Endodermal cell (in vitro differentiated cells): ENCODE data around the gene TNS3. TPM values are rescaled to one million over a fixed set of nuclear protein-coding genes. Genes with fewer than 3 reads are reported as not detected.

ENCODE experiments used
- DNase-seq: peaks from one replicate; pipeline ENCODE4 v3.0.0-alpha.2; 2017
- H3K27ac ChIP-seq: 2 replicates; pipeline ENCODE4 v1.5.1; 2013; ENCODE audit warnings: mild to moderate bottlenecking, low read depth, low read length, moderate library complexity
- H3K27me3 ChIP-seq: 2 replicates; pipeline ENCODE4 v1.6.1; 2013; ENCODE audit warnings: mild to moderate bottlenecking, low read length, moderate library complexity; ENCODE audit not compliant: insufficient read depth, control insufficient read depth, poor library complexity, severe bottlenecking
- H3K36me3 ChIP-seq: 2 replicates; pipeline ENCODE4 v1.7.0; 2013; ENCODE audit warnings: mild to moderate bottlenecking, low read length, moderate library complexity; ENCODE audit not compliant: control insufficient read depth, insufficient read depth
- H3K4me1 ChIP-seq: one replicate; pipeline ENCODE4 v1.7.0; 2013; ENCODE audit warnings: low read length; ENCODE audit not compliant: control insufficient read depth, insufficient read depth
- H3K4me3 ChIP-seq: 2 replicates; pipeline ENCODE4 v1.5.1; 2013; ENCODE audit warnings: mild to moderate bottlenecking, low read length, moderate library complexity
- H3K9ac ChIP-seq: 2 replicates; pipeline ENCODE4 v1.6.1; 2013; ENCODE audit warnings: mild to moderate bottlenecking, low read length, moderate library complexity; ENCODE audit not compliant: poor library complexity, severe bottlenecking; ENCODE audit errors: extremely low read depth
- H3K9me3 ChIP-seq: 2 replicates; pipeline ENCODE4 v1.6.1; 2013; ENCODE audit warnings: mild to moderate bottlenecking, low read length, moderate library complexity; ENCODE audit not compliant: control insufficient read depth
- H3K27ac Mint-ChIP-seq: 2 replicates; pipeline ENCODE4 v1.8.0; 2020; ENCODE audit warnings: mixed read lengths
- H3K27me3 Mint-ChIP-seq: 2 replicates; pipeline ENCODE4 v1.8.0; 2021; ENCODE audit warnings: mild to moderate bottlenecking, mixed read lengths; ENCODE audit not compliant: insufficient read depth
- H3K36me3 Mint-ChIP-seq: 2 replicates; pipeline ENCODE4 v1.8.0; 2020; ENCODE audit warnings: low read depth, mixed read lengths
- H3K4me1 Mint-ChIP-seq: 2 replicates; pipeline ENCODE4 v1.8.0; 2020; ENCODE audit warnings: mixed read lengths
- H3K4me3 Mint-ChIP-seq: 2 replicates; pipeline ENCODE4 v1.8.0; 2020; ENCODE audit warnings: mild to moderate bottlenecking, moderate library complexity, mixed read lengths
- H3K9me3 Mint-ChIP-seq: 2 replicates; pipeline ENCODE4 v1.8.0; 2020; ENCODE audit warnings: mild to moderate bottlenecking, mixed read lengths
- CTCF ChIP-seq: fragments of 200-600 bp; sonication (generic); conservative IDR thresholded peaks from 2 replicates; pipeline ENCODE4 v1.5.0; 2021; ENCODE audit warnings: antibody characterized with exemption, mild to moderate bottlenecking
- WGBS, 2 experiments: methylation state at CpG; one replicate each; pipeline versions ENCODE4 v1.1.5 to v1.1.7; 2013; ENCODE audit warnings: missing lambda C conversion rate in 2 of 2, mixed read lengths in 1 of 2; ENCODE audit not compliant: insufficient coverage in 1 of 2, insufficient read length in 1 of 2; 5-methylcytosine and 5-hydroxymethylcytosine counted together
- total RNA-seq, 2 donors: library from RNA; stranded (reverse); fragmentation: NEBNext Ultra II Directional in 1 of 2; extraction: Animal tissue kit (Norgen Biotek cat#: 25700) in 1 of 2; gene quantifications; 2 replicates in 1 of 2; 3 replicates in 1 of 2; pipeline ENCODE4 v1.2.1, GENCODE V29; 2021

TNS3 gene
- total RNA-seq, 2 donors from 2014 or later: 33.8 to 38.5 TPM

- no peak for TF ChIP-seq CTCF
- Mint-ChIP-seq H3K4me1 (peaks cover 37% of the 10 kb centered on the region), H3K36me3 (peaks cover 11% of the 10 kb centered on the region), H3K9me3 (no peaks in the 10 kb centered on the region), H3K27me3 (no peaks in the 10 kb centered on the region), H3K27ac (no peak overlapping the region), H3K4me3 (no peak overlapping the region)
- WGBS, 2 experiments: 92 to 96% methylated on average over 4 to 14 of the region's 14 CpGs
- H3K27ac ChIP-seq: peak overlapping the region; percentile 6
- no peaks in the 10 kb centered on the region for H3K27me3 ChIP-seq
- no peak overlapping the region for H3K4me3 ChIP-seq
- H3K36me3 ChIP-seq: peaks cover 4% of the 10 kb centered on the region
- H3K9ac ChIP-seq: no peak overlapping the region
- no peak for DNase-seq
- H3K4me1 ChIP-seq: peaks cover 5% of the 10 kb centered on the region
- no peaks in the 10 kb centered on the region for H3K9me3 ChIP-seq
Measured at GRCh38 chr7:47504551-47505311, 77.2 kb downstream of the TNS3 start.

- Mint-ChIP-seq H3K9me3 (no peaks in the 10 kb centered on the region), H3K4me3 (no peak overlapping the region), H3K4me1 (peaks cover 31% of the 10 kb centered on the region), H3K27ac (no peak overlapping the region), H3K27me3 (no peaks in the 10 kb centered on the region), H3K36me3 (peaks cover 2% of the 10 kb centered on the region)
- TF ChIP-seq CTCF: no peak
- Histone ChIP-seq H3K36me3 (peaks cover 4% of the 10 kb centered on the region), H3K9me3 (no peaks in the 10 kb centered on the region), H3K4me1 (no peaks in the 10 kb centered on the region), H3K27ac (no peak overlapping the region), H3K9ac (no peak overlapping the region), H3K4me3 (no peak overlapping the region), H3K27me3 (no peaks in the 10 kb centered on the region)
- DNase-seq: no peak
Measured at GRCh38 chr7:47503281-47503680, 78.6 kb downstream of the TNS3 start.

GRCh38 chr7:47502240-47502877 is 79.6 kb downstream of the TNS3 start:
- peaks cover 30% of the 10 kb centered on the region for H3K4me1 Mint-ChIP-seq
- Histone ChIP-seq H3K36me3 (peaks cover 4% of the 10 kb centered on the region), H3K4me1 (no peaks in the 10 kb centered on the region), H3K27me3 (no peaks in the 10 kb centered on the region), H3K4me3 (no peak overlapping the region), H3K9ac (no peak overlapping the region), H3K9me3 (no peaks in the 10 kb centered on the region), H3K27ac (no peak overlapping the region)
- no peaks in the 10 kb centered on the region for H3K27me3 Mint-ChIP-seq
- H3K9me3 Mint-ChIP-seq: no peaks in the 10 kb centered on the region
- H3K4me3 Mint-ChIP-seq: no peak overlapping the region
- TF ChIP-seq CTCF: peak; percentile 56
- WGBS, 2 experiments: 94 to 98% methylated on average over 11 to 12 of the region's 12 CpGs
- H3K36me3 Mint-ChIP-seq: peaks cover 2% of the 10 kb centered on the region
- no peak overlapping the region for H3K27ac Mint-ChIP-seq
- DNase-seq: no peak
